Measurements from ENCODE around the gene POU2F3. TPM values are rescaled to one million over a fixed set of nuclear protein-coding genes. Genes with fewer than 3 reads are reported as not detected.

Gene POU2F3
- total RNA-seq, 4 donors from 2014 or later: not detected

DNA sequence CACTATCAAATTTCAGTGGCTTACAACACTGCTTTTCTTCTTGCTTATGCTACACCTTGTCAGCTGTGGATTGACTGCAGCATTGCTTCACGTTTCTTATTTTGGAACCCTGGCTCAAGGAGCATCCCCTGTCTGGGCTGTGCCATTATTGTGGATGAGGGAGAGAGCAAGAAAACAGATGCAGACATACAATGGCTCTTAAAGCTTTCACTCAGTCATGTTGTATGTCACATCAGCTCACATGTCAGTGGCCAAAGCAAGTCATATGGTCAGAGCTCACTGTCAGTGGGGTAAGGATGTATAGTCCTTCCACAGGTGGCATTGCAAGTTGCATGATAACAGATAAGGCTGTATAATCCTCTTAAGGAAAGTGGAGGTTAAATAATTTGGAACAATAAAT, 106.3 kb downstream of the POU2F3 start:
- TF ChIP-seq, protein P1, sequence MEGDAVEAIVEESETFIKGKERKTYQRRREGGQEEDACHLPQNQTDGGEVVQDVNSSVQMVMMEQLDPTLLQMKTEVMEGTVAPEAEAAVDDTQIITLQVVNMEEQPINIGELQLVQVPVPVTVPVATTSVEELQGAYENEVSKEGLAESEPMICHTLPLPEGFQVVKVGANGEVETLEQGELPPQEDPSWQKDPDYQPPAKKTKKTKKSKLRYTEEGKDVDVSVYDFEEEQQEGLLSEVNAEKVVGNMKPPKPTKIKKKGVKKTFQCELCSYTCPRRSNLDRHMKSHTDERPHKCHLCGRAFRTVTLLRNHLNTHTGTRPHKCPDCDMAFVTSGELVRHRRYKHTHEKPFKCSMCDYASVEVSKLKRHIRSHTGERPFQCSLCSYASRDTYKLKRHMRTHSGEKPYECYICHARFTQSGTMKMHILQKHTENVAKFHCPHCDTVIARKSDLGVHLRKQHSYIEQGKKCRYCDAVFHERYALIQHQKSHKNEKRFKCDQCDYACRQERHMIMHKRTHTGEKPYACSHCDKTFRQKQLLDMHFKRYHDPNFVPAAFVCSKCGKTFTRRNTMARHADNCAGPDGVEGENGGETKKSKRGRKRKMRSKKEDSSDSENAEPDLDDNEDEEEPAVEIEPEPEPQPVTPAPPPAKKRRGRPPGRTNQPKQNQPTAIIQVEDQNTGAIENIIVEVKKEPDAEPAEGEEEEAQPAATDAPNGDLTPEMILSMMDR (IDR thresholded peaks at IDR 0.05 in 4 of 5, conservative IDR thresholded peaks at IDR 0.05 in 1 of 5): no peak
- TF ChIP-seq POLR2A (IDR thresholded peaks at IDR 0.05): no peak

DNA sequence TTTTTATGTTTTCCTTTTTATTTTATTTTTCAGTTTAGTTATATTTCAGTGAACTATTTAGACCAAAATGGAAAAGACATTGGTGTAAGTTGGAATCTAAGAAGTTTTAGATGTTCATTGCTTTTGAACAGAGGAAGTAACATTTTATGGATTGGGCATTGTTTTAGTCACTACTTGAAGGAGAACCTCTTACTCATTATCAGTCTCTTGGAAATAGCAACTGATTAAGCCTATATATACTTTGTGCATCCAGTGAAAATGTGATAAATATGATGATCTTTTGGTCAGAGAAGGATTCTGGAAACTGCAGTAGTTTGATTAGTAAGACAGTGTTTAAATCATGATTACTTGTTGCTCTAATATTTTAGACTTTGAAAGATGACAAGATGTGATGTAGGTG, 110.7 kb downstream of the POU2F3 start:
- Histone ChIP-seq H3K4me1 (peaks cover 49 to 50% of the 10 kb centered on the region in 2 donors), H3K4me3 (no peak overlapping the region), H3K36me3 (no peaks in the 10 kb centered on the region), H3K9me3 (no peaks in the 10 kb centered on the region), H3K27ac (no peak overlapping the region), H3K27me3 (no peaks in the 10 kb centered on the region)
- no peak for ATAC-seq
- TF ChIP-seq, protein P1 (IDR thresholded peaks at IDR 0.05 in 4 of 5, conservative IDR thresholded peaks at IDR 0.05 in 1 of 5): no peak
- no peak for TF ChIP-seq POLR2A (IDR thresholded peaks at IDR 0.05)
- in situ Hi-C loops (cut with MboI; ENCODE audit: low sequenced_read_pairs in 4 of 4): no loop called here
- intact Hi-C loops (cut with DNase I; ENCODE audit: low total_unique reads): no loop called here
- no peak for DNase-seq

More for the DNA sequence above, 106.3 kb downstream of the POU2F3 start:
- intact Hi-C loops (cut with DNase I; ENCODE audit: low total_unique reads): loop anchor here (2.0 to 10.0 kb wide), 2 partner anchors 55 to 1041 kb away; no protein-coding TSS in a partner anchor
- Histone ChIP-seq H3K36me3 (no peaks in the 10 kb centered on the region), H3K9me3 (no peaks in the 10 kb centered on the region), H3K27ac (peak overlapping the region; percentile 67 to 99 (median 92)), H3K4me1 (peaks cover 86% of the 10 kb centered on the region in 2 donors), H3K4me3 (peak overlapping the region in 2 of 4 donors; percentile 7 to 24), H3K27me3 (no peaks in the 10 kb centered on the region)
- in situ Hi-C loops (cut with MboI; ENCODE audit: low sequenced_read_pairs in 4 of 4): loop anchor here in 2 of 4 donors (25.0 kb wide), 1 partner anchor 91 kb away; no protein-coding TSS in a partner anchor
- peak; percentile 87 to 95 for ATAC-seq
- peak; percentile 49 to 67 for DNase-seq

DNA sequence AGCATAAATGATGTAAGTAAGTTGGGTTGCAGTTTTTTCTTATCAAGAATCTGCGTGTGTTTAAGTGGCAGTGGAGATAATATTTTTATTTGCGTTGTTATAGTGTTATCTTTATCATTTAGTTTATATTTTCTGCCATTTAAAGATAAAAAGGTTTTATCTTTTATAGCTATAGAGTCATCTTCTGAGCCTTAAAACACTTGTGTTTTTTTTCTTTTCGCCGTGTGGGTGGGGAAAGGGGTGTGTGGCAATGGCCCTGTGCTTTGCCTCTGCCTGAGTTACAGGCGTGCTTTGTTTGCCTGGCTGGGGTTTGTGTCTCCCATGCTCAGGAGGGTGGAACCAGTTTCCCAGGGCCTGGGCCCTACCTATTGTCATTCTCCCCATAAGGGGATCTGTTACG, 112.5 kb downstream of the POU2F3 start:
- Histone ChIP-seq H3K4me1 (peaks cover 42 to 45% of the 10 kb centered on the region in 2 donors), H3K9me3 (no peaks in the 10 kb centered on the region), H3K27ac (no peak overlapping the region), H3K36me3 (no peaks in the 10 kb centered on the region), H3K27me3 (no peaks in the 10 kb centered on the region), H3K4me3 (no peak overlapping the region)
- no peak for DNase-seq
- intact Hi-C loops (cut with DNase I; ENCODE audit: low total_unique reads) (no loop called here), in situ Hi-C loops (cut with MboI; ENCODE audit: low sequenced_read_pairs in 4 of 4) (no loop called here)
- no peak for TF ChIP-seq POLR2A (IDR thresholded peaks at IDR 0.05)
- TF ChIP-seq, protein P1 (IDR thresholded peaks at IDR 0.05 in 4 of 5, conservative IDR thresholded peaks at IDR 0.05 in 1 of 5): no peak
- ATAC-seq: no peak

DNA sequence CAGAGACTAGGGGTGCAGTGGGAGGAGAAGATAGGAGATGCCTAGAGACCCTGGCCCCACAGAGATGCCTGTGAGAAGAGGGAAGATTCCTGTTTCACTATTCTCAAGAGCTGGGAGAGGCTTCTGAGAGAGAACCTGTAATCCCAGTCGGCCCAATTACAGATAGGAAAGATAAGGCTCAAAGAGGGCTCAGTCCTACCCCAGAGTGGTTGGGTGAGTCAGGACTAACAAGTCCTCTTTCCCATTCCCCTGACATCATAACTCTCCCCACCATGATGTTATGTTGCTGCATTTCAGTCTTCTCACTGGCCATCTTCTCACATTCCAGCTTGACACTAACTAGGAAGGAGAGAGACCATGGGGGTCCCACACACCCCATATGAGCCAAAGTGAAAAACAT, 114.1 kb downstream of the POU2F3 start:
- DNase-seq: no peak
- H3K4me3 ChIP-seq: no peak overlapping the region
- intact Hi-C loops (cut with DNase I; ENCODE audit: low total_unique reads): no loop called here
- no peak overlapping the region for H3K27ac ChIP-seq
- no peak for ATAC-seq
- peaks cover 29 to 41% of the 10 kb centered on the region in 2 donors for H3K4me1 ChIP-seq
- H3K9me3 ChIP-seq: no peaks in the 10 kb centered on the region
- H3K27me3 ChIP-seq: no peaks in the 10 kb centered on the region
- in situ Hi-C loops (cut with MboI; ENCODE audit: low sequenced_read_pairs in 4 of 4): no loop called here
- H3K36me3 ChIP-seq: no peaks in the 10 kb centered on the region
- no peak for TF ChIP-seq POLR2A (IDR thresholded peaks at IDR 0.05)
- TF ChIP-seq, protein P1 (IDR thresholded peaks at IDR 0.05 in 4 of 5, conservative IDR thresholded peaks at IDR 0.05 in 1 of 5): no peak

DNA sequence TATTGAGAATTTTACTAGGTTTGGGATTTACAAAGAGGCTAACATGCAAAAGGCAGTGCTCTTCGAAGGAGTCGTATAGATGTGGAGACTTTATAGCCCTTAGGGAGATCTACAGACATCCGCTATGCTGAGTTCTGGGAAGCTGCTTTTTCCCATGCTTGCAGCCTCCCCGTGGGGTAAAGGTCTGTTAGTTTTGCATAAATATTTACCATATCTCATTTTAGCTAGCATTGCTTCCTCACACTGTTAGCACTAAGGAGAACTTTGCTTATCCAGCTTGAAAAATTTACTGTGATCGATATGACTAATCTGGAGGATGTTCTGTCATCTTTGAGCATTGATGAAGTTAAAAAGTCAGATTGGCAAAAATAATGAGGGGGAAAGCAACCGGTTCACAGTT, 114.8 kb downstream of the POU2F3 start:
- peaks cover 24 to 42% of the 10 kb centered on the region in 2 donors for H3K4me1 ChIP-seq
- in situ Hi-C loops (cut with MboI; ENCODE audit: low sequenced_read_pairs in 4 of 4): no loop called here
- H3K9me3 ChIP-seq: no peaks in the 10 kb centered on the region
- H3K36me3 ChIP-seq: no peaks in the 10 kb centered on the region
- H3K27me3 ChIP-seq: no peaks in the 10 kb centered on the region
- ATAC-seq (no peak), DNase-seq (no peak)
- TF ChIP-seq, protein P1 (IDR thresholded peaks at IDR 0.05 in 4 of 5, conservative IDR thresholded peaks at IDR 0.05 in 1 of 5): no peak
- TF ChIP-seq POLR2A (IDR thresholded peaks at IDR 0.05): no peak
- no peak overlapping the region for H3K4me3 ChIP-seq
- intact Hi-C loops (cut with DNase I; ENCODE audit: low total_unique reads): no loop called here
- no peak overlapping the region for H3K27ac ChIP-seq

All from gastrocnemius medialis (tissue), 4 donors.